ENCODE data around the gene MYO15A.

The MYO15A gene

DNA sequence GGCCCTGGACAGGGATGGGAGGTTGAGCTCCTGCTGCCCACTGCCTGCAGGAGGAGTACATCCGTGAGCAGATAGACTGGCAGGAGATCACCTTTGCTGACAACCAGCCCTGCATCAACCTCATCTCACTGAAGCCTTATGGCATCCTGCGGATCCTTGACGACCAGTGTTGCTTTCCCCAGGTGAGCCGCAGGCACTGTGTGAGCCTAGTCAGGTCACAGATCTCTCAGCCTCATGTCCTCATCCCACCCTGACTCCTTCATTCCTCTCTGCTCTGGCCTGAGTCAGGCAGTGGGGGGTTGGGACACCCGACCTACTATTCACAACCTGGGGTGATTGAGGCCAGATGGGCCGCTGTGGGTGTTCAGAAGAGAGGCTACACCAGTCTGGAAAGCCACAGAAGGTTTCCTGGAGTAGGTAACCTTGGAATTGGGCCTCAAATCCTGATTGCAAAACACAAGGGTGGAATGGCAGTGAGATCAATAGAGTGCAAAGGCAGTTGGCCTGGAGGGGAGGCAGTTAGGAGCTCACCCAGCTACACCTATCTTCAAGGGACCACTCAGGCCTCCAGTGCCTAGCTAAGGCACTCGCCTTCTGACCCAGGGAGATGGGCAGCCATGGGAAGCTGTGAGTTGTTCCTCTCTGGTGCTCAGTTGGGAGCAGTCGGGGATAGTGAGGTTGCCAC is 29.7 kb downstream of the MYO15A start:
- DNase-seq = no peak

DNA sequence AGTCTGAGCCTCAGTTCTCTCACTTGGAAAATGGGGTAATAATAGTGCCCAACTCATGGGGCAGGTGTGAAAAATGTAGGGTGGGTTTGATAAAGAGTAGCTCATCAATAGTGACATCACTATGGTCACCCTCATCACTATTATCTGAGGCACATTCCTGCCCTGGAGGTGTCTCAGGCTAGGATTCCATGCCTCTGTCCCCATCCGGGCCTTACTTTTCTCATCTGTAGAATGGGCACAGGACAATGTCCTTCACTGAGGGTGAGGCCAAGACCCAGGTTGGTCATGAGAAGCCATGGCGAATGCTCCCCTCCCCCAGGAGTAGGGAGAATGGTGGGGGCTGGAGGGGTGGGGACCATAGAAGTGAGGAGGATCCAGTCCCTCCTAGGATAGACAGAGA is 30.5 kb downstream of the MYO15A start:
- no peak for DNase-seq

DNA sequence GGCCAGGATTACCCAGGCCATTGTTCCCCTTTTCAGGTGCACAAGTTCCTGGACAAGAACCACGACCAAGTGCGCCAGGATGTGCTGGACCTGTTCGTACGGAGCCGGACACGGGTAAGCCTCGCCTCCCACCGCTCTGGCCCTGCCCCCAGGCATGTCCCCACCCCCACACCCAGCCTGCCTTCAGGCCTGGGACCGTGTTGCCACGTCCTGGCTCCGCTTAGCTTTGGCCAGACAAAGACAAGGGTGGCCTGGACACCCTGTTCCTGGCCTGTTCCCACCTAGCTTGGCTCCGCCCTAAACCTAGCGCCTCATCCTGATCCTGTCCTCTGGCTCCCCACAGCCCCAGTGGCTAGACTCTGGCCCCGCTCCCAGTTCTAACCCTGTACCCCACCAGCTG is 30.9 kb downstream of the MYO15A start:
- no peak for DNase-seq

DNA sequence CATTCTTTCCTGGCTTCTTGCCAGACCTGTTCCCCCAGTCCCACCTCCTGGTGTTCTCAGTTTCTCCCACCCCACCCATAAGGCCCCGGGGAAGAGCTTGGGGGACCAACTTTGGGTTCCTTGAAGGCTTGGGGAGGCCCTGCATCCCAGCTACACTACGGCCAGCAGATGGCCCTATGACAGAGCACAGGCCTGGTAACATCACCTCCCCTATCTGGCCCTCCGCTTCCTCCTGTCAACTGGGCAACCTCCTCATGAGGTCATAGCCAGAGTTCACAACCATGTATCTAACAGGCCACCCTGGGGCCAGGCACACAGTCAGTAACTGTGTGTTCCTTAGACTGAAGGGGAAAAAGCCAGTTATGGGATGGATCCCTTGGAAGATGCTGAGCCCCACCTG is 31.4 kb downstream of the MYO15A start:
- no peak for DNase-seq

DNA sequence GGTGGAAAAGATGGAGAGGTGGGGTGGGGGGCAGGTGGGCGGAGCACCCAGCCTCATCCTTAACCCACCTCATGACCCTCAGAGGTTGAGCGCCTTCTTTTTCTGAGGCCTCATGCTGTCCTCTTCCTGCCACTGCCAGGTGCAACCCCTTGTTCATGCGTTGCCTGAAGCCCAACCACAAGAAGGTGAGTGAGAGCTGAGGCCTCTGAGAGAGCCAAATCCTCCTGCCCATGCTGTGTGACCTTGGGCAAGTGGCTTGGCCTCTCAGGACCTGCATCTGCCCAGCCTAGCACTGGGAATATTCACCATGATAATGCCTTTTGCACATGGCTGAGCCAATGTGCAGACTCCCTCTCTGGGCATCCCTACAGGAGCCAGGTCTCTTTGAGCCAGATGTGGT is 32.1 kb downstream of the MYO15A start:
- no peak for DNase-seq

DNA sequence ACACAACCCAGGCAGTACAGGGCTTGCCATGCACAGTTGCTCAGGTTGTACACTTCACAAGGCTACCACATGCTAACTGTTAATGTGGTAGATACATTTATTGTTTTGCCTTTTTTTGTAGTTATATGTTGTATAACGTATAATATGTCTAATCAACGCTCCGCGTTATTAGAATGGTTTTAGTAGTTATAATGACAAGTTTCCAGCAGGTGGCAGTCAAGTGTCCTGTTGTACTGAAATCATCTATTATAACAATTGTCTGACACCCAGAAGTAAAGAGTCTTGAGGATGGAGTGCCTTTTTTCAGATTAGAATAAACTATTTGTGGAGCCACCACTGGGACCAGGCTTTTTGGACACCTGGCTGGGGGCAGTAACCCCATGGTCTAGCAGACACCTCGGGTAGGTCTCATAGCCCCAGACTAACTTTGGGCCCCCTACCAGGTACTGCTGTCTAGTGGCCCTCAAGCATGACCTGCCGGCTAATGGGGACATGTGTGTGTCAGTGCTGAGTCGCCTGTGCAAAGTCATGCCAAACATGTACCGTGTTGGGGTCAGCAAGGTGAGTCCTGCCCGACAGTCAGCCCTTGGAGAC is 32.8 kb downstream of the MYO15A start:
- no peak for DNase-seq

DNA sequence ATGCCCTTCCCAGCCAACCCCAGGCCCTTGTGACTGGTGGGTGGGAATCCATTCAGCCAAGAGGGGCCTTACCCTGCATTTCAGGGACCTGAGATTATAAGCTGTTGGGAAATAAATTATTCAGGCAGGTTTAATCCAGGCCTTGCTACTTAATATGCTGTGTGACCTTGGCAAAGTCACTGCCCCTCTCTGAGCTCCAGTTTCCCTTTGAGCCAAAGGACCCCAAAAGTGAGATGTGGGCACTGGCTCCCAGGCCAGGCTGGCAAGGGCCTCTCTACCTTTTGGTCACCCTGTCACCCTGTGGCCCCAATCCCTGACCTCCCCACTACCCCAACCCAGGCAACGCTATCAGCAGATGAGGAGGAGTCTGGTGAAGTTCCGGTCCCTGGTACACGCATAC is 33.9 kb downstream of the MYO15A start:
- no peak for DNase-seq

DNA sequence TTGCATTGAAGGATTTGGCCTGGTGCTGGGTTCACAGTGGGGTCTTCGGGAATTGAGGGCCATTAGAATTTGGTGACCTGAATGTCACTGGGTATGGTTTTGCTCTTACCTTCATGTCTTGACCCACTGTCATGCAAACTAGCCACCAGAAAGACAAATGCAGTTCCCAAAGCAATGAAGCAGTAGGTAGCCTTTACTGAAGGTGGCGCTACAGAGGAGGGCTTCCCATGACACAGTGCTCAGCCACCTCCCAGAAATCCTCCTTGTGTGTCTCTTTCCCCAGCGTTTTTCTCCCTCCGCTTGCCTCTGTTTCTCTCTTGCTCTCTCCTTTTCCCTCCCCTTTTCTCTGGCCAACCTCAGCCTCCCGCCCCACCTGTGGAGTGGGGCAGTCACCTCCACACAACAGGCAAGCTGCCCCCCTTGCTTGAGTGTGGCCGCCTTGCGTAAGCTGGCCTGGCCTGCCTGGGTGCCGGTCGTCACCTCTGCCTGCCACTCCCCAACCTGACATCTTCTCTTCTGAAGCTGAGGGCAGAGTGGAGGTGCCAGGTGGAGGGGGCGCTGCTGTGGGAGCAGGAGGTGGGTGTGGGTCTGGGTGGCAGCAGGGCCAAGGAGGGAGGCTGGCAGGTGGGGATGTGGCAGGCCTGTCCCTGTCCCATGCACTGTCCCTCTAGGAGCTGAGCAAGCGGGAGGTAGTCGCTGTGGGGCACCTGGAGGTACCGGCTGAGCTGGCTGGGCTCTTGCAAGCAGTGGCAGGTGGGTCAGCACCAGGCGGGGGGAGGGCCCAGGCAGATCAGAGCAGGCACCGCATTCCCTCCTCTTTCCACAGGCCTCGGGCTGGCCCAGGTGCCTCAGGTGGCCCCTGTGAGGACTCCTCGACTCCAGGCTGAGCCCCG is 34.7 kb downstream of the MYO15A start:
- no peak for DNase-seq

DNA sequence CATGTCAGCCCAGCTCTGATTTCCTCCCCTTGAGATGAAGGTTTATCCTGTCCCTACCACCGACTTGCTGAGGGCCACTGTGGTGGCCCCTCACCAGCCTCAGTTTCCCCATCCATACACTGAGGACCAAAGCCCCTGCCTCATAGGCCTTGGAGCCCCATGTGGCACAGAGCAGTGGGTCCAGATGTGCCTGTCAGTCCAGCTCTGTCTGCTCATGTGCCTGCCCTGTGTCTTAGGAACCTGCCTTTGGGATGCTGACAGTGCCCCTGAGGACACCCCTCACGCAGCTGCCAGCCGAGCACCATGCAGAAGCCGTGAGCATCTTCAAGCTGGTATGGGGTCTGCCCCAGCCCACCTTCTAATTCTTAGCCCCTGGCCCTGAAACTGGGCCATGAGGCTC is 35.7 kb downstream of the MYO15A start:
- DNase-seq = no peak

DNA sequence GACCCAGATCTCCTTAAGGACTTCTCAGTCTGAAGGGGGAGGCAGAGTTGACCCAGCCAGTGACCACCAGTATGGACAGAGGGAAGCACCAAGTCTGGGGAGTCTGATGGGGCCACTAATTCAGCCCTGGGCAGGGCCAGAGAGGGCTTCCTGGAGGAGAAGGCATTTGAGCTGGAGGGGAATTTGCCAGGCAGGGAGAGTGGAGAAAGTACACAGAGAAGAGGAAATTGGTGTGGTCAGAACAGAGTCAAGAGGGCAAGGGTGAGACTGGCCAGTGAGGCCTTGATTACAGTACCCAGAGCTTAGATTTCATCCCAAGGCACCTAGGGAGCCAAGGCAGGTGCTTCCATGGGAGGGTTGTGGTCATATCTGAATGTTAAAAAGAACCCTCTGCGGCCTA is 36.3 kb downstream of the MYO15A start:
- no peak for DNase-seq

DNA sequence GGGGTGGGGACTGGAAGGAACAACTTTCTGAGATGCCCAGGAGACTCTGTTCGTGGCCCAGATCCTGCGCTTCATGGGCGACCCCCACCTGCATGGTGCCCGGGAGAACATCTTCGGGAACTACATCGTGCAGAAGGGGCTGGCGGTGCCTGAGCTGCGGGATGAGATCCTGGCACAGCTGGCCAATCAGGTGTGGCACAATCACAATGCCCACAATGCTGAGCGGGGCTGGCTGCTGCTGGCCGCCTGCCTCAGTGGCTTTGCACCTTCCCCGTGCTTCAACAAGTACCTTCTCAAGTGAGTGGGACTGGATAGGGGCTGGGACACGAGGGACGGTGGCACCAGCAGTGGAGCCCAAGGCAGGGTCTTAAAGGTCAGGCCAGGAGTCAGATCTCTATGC is 37.3 kb downstream of the MYO15A start:
- DNase-seq = no peak

DNA sequence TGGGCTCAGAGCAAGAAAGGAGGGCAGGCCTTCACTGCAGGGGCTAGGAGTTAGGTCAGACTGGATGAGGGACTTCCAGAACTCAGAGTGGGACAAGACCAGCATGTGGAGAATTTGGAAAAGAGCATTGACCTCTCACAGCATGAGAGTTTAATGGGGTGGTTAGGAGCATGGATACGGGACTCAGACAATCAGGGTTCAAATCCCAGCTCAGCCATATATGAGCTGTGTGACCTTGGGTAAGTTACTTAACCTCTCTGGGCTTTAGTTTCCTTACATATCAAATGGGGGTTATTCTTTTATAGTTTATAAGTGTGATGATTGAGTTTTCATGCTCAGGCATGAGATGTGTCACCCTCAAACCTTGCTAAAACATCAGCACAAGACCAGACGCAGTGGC is 37.7 kb downstream of the MYO15A start:
- DNase-seq = no peak

DNA sequence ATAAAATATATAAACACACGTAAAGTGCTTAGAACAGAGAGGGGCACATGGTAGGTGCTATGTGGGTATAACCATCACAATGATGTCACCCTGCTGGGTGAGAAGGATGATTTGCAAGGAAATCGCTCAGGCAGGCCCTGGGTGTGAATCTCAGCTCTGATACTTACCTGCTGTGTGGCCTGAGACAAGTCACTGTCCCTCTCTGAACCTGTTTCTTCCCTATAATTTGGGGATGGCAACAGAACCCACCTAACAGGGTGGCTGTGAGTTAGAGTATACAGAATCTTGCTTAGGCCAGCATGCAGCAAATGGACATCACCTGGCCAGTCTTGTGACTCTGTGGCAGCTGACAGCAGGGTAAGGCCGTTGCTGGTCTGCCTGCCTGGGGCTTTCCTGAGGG is 38.4 kb downstream of the MYO15A start:
- DNase-seq = no peak

DNA sequence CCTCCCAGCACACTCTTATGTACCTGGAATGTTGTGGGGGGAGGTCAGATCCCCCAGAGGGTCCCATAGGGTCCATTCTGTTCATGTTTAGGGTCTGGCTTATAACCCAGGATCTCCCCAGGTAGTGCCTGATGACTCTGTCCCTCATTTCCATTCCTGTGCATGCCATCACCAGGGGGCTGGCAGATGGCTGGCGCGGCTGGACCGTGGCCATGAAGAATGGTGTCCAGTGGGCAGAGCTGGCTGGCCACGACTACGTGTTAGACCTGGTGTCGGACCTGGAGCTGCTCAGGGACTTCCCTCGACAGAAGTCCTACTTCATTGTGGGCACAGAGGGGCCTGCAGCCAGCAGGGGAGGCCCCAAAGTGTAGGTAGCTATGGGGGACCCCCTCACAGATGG is 40.0 kb downstream of the MYO15A start:
- no peak for DNase-seq

DNA sequence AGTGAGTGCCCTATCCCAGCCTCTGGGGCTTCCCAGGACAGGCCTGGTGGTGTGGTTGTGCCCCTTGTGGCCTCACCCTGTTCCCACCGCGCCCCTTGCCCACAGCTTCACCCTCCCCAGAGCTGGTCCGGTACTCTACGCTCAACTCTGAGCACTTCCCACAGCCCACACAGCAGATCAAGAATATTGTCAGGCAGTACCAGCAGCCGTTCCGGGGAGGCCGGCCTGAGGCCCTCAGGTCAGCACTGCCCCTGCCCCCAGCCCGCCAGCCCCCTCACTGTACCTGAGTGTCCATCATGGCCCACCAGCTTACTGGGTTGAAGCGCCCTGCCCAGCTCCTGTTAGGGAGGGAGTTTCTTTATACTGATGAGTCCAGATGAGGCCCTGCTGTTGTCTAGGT is 42.7 kb downstream of the MYO15A start:
- no peak for DNase-seq

DNA sequence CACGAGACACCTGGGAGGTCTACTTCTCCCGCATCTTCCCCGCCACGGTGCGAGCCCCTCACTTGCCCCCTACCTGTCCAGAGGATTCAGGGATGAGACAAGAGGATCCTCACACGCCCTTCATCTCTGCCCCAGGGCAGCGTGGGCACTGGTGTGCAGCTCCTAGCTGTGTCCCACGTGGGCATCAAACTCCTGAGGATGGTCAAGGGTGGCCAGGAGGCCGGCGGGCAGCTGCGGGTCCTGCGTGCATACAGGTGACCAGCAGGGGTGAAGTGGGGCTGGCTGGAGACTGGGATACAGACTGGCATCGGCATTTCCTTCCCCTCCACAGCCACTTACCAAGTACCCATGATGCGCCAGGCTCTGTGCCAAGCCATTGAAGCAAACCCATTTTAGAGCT is 46.6 kb downstream of the MYO15A start:
- no peak for DNase-seq

DNA sequence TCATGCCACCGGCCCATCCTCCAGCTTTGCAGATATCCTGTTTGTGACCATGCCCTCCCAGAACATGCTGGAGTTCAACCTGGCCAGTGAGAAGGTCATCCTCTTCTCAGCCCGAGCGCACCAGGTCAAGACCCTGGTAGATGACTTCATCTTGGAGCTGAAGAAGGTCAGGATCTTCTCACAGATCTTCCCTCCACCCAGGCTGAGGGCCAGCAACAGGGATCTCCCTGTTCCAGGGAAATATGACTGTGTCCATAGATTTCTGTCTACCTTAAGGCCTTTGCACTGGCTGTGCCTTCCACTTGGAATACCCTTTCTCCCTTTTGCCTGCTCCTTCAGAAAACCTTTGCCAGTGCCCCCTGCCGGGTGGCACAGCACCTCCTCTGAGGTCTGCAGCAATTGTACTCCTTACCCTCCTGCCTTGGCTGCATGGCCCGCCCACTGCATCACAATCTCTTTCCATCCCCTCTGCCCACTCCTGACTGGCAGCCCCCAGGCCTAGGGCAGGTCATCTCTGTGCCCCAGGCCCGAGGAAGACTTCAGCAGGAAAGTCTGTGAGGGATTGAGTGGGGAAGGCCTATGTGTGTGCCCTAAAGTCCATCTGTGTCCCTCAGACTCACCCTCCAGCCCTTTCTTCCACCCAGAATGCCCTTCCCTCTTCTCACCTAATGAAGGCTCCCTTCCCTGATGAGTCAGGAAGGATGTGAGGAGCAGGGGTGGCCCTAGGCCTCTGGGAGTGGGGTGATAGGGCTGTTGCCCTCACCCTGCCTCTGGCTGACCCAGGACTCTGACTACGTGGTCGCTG is 47.8 kb downstream of the MYO15A start:
- DNase-seq = no peak

DNA sequence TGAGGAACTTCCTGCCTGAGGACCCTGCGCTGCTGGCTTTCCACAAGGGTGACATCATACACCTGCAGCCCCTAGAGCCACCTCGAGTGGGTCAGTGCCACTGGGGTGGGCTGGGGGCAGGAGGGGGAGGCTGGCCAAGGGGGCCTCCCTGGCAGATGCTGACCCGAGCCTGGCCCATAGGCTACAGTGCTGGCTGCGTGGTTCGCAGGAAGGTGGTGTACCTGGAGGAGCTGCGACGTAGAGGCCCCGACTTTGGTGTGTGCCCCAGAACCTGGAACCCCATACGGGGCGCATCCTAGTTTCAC is 48.4 kb downstream of the MYO15A start:
- no peak for DNase-seq

DNA sequence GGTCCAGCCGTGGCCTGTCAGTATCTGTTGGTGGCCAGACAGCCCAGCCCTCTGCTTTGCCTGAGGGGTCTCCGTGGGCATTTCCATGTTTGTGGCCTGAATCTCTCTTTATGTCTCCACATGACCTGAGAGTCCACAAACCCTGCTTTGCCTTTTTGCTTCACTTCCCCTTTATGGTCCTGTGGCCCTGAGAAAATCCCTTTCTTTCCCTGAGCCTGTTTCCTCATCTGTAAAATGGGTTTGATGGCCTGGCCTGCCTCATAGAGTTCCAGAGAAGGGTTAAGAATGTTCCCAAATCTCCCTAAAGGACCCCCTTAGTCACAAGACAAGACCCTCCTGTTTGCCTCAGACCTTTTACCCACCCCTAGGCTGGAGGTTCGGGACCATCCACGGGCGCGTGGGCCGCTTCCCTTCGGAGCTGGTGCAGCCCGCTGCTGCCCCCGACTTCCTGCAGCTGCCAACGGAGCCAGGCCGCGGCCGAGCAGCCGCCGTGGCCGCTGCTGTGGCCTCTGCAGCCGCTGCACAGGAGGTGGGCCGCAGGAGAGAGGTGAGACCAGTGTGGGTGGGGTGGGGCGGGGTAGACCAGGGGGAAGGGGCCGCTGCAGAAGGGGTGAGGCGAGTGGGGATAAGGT is 48.9 kb downstream of the MYO15A start:
- no peak for DNase-seq

DNA sequence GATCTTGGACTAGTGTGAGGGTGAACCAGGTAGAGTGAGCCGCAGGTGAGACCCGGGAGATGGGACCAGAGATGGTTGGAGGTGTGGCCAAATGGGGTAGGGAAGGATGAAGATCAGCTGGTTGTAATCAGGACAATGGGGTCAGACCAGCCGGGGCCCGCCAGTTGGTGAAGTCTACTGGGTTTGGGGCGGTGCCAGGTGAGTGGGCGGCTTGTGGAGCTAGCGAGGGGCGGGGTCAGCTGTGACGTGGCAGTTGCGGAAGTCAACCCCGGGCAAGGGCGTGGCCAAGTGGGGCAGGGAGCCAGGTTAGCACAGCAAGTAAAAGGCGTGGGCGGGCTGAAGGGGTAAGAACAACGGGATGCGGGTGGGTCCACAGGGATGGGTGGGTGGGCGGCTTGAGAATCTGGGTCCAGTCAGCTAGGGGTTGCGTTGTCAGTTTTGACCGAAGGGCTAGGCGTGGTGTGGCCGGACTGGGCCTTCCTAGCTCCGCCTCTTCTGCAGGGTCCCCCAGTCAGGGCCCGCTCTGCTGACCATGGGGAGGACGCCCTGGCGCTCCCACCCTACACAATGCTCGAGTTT is 49.6 kb downstream of the MYO15A start:
- DNase-seq = no peak

DNA sequence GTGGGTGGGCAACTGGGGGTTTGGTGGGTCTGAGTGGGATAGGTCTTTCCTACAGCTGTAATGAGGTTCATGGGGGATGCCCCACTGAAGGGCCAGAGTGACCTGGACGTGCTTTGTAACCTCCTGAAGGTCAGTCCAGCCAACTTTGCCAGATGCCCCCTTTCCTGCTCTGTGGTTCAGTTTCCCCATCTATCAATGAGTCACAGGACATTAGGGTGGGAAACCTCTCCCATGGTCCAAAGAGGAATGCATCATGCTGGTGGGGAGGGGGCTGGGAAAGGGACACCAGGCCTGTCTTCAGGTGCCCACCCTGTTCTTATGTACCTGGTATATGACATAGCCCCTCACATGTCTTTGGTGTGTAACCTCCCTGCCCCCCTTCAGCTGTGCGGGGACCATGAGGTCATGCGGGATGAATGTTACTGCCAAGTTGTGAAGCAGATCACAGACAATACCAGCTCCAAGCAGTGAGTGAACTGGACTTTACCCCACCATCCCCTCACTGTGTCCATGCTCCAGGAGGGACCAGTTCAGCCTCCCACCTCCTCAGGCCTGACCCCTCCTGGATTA is 51.1 kb downstream of the MYO15A start:
- DNase-seq = no peak

DNA sequence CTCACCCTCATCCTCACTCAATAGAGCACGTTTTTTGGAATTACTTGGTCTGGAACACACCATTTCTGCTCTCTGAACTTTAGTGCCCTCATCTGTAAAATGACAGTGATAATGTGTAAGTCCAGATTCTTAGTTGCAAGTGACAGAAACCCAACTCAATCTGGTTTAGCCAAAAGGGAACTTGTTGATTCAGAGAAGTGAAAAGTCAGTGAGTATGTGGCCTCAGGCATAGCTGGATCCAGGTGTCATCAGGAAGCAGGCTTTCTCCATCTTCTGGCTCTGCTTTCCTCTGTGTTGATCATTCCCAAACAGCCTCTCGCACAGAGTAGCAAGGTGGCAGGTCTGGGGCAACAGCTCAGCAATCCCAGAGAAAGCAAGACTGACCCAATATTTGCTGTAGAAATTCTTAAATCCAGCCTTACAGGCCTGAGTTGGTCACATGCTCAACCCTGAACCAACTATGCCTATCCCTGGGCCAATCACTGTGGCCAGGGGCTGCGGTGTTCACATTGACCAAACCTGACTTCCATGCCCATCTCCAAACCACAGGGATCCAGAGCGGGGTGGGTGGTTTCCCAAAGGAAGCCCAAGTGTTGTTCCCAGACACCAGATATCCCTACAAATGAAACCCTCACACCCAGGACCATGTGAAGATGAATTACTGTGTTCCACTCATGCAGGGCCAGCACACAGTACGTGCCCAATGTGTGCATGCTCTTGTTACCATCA is 51.7 kb downstream of the MYO15A start:
- no peak for DNase-seq
